GM18909 (cell line): ENCODE data around the gene DPP3.
A peak's percentile ranks its signal among the peaks of the same experiment; 100 is the strongest.

Experiments
- ATAC-seq: cut with Tn5 transposase; IDR thresholded peaks from one replicate; pipeline ENCODE4 v1.9.1; 2021; ENCODE audit warnings: mild to moderate bottlenecking; ENCODE audit not compliant: unreplicated experiment, poor library complexity

Gene DPP3

GRCh38 chr11:66478729-66479393 is 1.4 kb upstream of the DPP3 start:
- no peak for ATAC-seq

GRCh38 chr11:66479394-66480116 is 679 bp upstream of the DPP3 start:
- ATAC-seq: no peak

GRCh38 chr11:66484806-66485380 is 4.7 kb downstream of the DPP3 start:
- ATAC-seq: no peak

- ATAC-seq: no peak
These were observed 8.7 kb downstream of the DPP3 start for GRCh38 chr11:66488957-66489356.

- no peak for ATAC-seq
These were observed 9.4 kb downstream of the DPP3 start for GRCh38 chr11:66489636-66490035.

- no peak for ATAC-seq
These were observed 11.2 kb downstream of the DPP3 start for GRCh38 chr11:66491315-66491935.

- ATAC-seq: no peak
These were observed 12.1 kb downstream of the DPP3 start for GRCh38 chr11:66492161-66492865.

GRCh38 chr11:66493130-66493529 is 12.9 kb downstream of the DPP3 start:
- ATAC-seq: no peak

GRCh38 chr11:66494458-66494857 is 14.2 kb downstream of the DPP3 start:
- no peak for ATAC-seq

GRCh38 chr11:66494935-66495334 is 14.7 kb downstream of the DPP3 start:
- ATAC-seq: no peak

GRCh38 chr11:66495401-66495854 is 15.2 kb downstream of the DPP3 start:
- ATAC-seq: no peak

GRCh38 chr11:66497206-66497605 is 17.0 kb downstream of the DPP3 start:
- no peak for ATAC-seq

GRCh38 chr11:66498506-66498905 is 18.3 kb downstream of the DPP3 start:
- no peak for ATAC-seq

- ATAC-seq: no peak
These were observed 25.1 kb downstream of the DPP3 start for GRCh38 chr11:66505276-66505816.

- no peak for ATAC-seq
These were observed 28.9 kb downstream of the DPP3 start for GRCh38 chr11:66509131-66509561.

- peak; percentile 79 for ATAC-seq
These were observed 30.2 kb downstream of the DPP3 start, which contains the start of gene BBS1 for GRCh38 chr11:66510271-66510989. BBS1 (plus strand) TSS chr11:66510635; CDS start chr11:66510660, 25 bp downstream.

- ATAC-seq: no peak
These were observed 30.7 kb downstream of the DPP3 start for GRCh38 chr11:66510990-66511339.

- ATAC-seq: no peak
These were observed 43.4 kb downstream of the DPP3 start for GRCh38 chr11:66523611-66524010.

GRCh38 chr11:66524304-66525040 is 44.2 kb downstream of the DPP3 start:
- ATAC-seq: no peak
